ENCODE results near the gene SLC6A12.

The SLC6A12 gene

GRCh38 chr12:164207-164606 lies 49.8 kb downstream of the SLC6A12 start:
- Histone ChIP-seq H3K27me3 (replicated peaks) (no peaks in the 10 kb centered on the region), H3K36me3 (replicated peaks) (no peaks in the 10 kb centered on the region), H3K27ac (no peak overlapping the region), H3K4me3 (ENCODE audit: low read depth, low read length) (no peak overlapping the region)
- DNase-seq: no peak
- TF ChIP-seq, protein P1, sequence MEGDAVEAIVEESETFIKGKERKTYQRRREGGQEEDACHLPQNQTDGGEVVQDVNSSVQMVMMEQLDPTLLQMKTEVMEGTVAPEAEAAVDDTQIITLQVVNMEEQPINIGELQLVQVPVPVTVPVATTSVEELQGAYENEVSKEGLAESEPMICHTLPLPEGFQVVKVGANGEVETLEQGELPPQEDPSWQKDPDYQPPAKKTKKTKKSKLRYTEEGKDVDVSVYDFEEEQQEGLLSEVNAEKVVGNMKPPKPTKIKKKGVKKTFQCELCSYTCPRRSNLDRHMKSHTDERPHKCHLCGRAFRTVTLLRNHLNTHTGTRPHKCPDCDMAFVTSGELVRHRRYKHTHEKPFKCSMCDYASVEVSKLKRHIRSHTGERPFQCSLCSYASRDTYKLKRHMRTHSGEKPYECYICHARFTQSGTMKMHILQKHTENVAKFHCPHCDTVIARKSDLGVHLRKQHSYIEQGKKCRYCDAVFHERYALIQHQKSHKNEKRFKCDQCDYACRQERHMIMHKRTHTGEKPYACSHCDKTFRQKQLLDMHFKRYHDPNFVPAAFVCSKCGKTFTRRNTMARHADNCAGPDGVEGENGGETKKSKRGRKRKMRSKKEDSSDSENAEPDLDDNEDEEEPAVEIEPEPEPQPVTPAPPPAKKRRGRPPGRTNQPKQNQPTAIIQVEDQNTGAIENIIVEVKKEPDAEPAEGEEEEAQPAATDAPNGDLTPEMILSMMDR (IDR thresholded peaks at IDR 0.05; ENCODE audit: low read depth, low read length, missing control alignments): no peak
- in situ Hi-C loops (cut with HindIII; ENCODE audit: low pct_ligation_motif_present, low sequenced_read_pairs): no loop called here

DNA sequence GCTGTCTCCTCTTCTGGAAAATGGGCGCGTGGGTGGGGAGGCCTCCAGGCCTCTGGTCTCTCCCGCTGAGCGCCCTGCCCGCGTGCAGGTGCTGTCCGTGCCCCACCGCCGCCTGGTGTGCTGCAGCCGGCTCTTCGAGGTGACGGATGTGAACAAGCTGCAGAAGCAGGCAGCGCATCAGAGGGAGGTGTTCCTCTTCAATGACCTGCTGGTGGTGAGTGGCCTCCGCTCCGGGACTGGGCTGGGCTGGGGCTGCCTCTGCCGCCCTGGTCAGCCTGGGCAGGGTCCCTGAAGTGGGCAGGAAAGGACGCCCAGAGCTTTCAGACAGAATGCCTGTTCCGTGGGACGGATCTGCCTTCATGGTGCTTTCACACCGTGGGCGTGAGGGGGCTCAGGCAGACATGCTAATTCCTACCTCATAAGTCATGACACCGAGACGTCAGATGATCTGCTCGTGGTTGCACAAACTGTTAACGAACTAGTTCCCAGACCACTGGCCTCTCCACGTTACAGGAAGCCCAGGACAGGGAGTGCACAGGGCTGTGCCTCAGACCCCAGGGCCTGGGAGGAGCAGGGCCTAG lies 50.5 kb downstream of the SLC6A12 start:
- in situ Hi-C loops (cut with HindIII; ENCODE audit: low pct_ligation_motif_present, low sequenced_read_pairs): no loop called here

GRCh38 chr12:162467-163307 lies 51.3 kb downstream of the SLC6A12 start:
- DNase-seq: no peak
- TF ChIP-seq, protein P1 (IDR thresholded peaks at IDR 0.05; ENCODE audit: low read depth, low read length, missing control alignments): no peak
- Histone ChIP-seq H3K4me3 (ENCODE audit: low read depth, low read length) (no peak overlapping the region), H3K27ac (no peak overlapping the region), H3K36me3 (replicated peaks) (no peaks in the 10 kb centered on the region), H3K27me3 (replicated peaks) (no peaks in the 10 kb centered on the region)
- in situ Hi-C loops (cut with HindIII; ENCODE audit: low pct_ligation_motif_present, low sequenced_read_pairs): no loop called here

More for the DNA sequence above, 50.5 kb downstream of the SLC6A12 start:
- H3K36me3 ChIP-seq (replicated peaks): no peaks in the 10 kb centered on the region
- no peak for DNase-seq
- H3K27me3 ChIP-seq (replicated peaks): no peaks in the 10 kb centered on the region
- TF ChIP-seq, protein P1 (IDR thresholded peaks at IDR 0.05; ENCODE audit: low read depth, low read length, missing control alignments): no peak
- H3K4me3 ChIP-seq (ENCODE audit: low read depth, low read length): no peak overlapping the region
- H3K27ac ChIP-seq: no peak overlapping the region

- in situ Hi-C loops (cut with HindIII; ENCODE audit: low pct_ligation_motif_present, low sequenced_read_pairs): no loop called here
- Histone ChIP-seq H3K27ac (no peak overlapping the region), H3K36me3 (replicated peaks) (no peaks in the 10 kb centered on the region), H3K4me3 (ENCODE audit: low read depth, low read length) (no peak overlapping the region), H3K27me3 (replicated peaks) (no peaks in the 10 kb centered on the region)
- no peak for DNase-seq
- TF ChIP-seq, protein P1 (IDR thresholded peaks at IDR 0.05; ENCODE audit: low read depth, low read length, missing control alignments): no peak
These were observed 52.1 kb downstream of the SLC6A12 start for GRCh38 chr12:161823-162222.

- in situ Hi-C loops (cut with HindIII; ENCODE audit: low pct_ligation_motif_present, low sequenced_read_pairs): no loop called here
- no peak for DNase-seq
- H3K27ac ChIP-seq: no peak overlapping the region
- no peak overlapping the region for H3K4me3 ChIP-seq (ENCODE audit: low read depth, low read length)
- H3K27me3 ChIP-seq (replicated peaks): no peaks in the 10 kb centered on the region
- no peaks in the 10 kb centered on the region for H3K36me3 ChIP-seq (replicated peaks)
- TF ChIP-seq, protein P1 (IDR thresholded peaks at IDR 0.05; ENCODE audit: low read depth, low read length, missing control alignments): no peak
These were observed 53.1 kb downstream of the SLC6A12 start for GRCh38 chr12:160858-161257.
